ENCODE data around the gene SDK1.

The SDK1 gene

DNA sequence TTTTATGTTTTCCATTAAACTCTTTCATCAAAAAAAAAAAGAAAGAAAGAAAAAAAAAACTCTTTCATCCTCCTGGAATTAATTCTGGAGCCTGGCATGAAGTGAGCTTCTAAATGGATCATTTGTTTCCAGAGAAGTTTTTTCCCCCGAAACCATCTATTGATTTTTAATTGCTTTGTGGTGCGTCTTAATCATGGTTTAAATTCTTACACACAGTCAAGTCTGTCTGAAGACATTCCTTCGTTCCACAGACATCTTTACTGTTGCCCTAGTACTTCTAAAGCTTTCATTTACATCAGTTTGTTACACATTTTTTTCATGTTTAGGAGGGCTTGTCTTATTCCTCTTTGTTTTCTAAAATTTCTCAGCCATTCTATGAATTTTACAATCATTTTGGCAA lies 887.6 kb downstream of the SDK1 start:
- no peak for TF ChIP-seq CTCF (conservative IDR thresholded peaks at IDR 0.05; ENCODE audit: low read depth)
- POLR2A ChIA-PET (ENCODE audit: low non-redundant PET): no interaction called here
- H3K27ac ChIP-seq: peak overlapping the region; percentile 95
- DNase-seq (ENCODE audit: low spot score): no peak
- CTCF ChIA-PET: interaction anchor here (0.7 kb wide), 1 partner anchor 38 kb away, joined by 9 read pairs; no protein-coding TSS in a partner anchor

- TF ChIP-seq CTCF (conservative IDR thresholded peaks at IDR 0.05; ENCODE audit: low read depth): no peak
- ChIA-PET CTCF (interaction anchor here (0.6 to 0.7 kb wide), 2 partner anchors 39 to 152 kb away, joined by 4 to 9 read pairs; no protein-coding TSS in a partner anchor), POLR2A (ENCODE audit: low non-redundant PET) (no interaction called here)
- H3K27ac ChIP-seq: peak overlapping the region; percentile 95
- peak; percentile 96 for DNase-seq (ENCODE audit: low spot score)
Measured at GRCh38 chr7:4189131-4189570, 888.1 kb downstream of the SDK1 start.

DNA sequence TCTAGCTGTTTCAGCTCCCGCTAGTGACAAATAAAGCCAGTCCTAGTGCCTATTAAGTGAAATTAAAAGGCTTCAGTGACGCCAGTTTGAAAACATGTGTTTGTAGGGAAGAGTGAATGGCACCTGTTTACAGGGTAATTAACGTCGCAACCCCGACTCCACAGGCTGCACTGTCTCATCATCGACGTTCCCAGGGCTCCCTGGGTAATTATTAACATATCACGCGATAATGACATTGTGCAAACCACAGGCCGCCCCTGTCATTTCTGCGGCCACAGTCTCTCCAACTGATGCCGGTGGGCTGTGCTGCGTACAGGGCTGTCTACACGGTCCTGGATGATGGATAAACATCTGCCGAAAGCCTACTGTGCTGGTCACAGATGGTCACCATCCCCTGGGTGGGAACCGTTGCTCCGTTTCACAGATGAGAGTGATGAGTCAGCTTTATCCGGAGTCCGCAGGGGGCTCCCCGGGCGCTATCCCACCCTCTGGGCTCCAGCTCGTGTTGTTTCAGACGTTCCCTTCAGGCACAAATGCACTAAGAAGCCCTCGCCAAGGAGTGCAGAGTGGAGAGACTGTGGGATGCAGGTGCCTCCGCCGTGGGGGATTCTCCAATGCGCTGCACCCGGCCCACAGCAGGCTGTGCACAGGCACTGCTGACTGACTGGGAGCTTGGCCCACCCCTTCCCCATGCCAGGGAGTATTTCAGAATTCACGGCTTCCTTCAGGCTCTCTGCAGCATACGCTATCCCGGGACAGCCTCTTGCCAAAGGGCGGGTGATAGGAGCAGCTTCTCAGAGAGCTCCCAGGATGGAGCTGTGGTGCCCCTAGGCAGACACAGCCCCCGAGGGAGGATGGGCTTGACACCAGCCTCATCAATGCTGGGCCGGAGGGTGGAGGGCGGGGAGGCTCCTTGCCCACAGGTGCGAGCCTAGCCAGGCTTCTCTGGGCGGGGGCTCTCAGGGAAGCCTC lies 889.2 kb downstream of the SDK1 start:
- peak overlapping the region; percentile 95 for H3K27ac ChIP-seq
- ChIA-PET POLR2A (ENCODE audit: low non-redundant PET) (no interaction called here), CTCF (interaction anchor here (0.6 kb wide), 1 partner anchor 153 kb away, joined by 4 read pairs; no protein-coding TSS in a partner anchor)
- no peak for DNase-seq (ENCODE audit: low spot score)
- no peak for TF ChIP-seq CTCF (conservative IDR thresholded peaks at IDR 0.05; ENCODE audit: low read depth)

DNA sequence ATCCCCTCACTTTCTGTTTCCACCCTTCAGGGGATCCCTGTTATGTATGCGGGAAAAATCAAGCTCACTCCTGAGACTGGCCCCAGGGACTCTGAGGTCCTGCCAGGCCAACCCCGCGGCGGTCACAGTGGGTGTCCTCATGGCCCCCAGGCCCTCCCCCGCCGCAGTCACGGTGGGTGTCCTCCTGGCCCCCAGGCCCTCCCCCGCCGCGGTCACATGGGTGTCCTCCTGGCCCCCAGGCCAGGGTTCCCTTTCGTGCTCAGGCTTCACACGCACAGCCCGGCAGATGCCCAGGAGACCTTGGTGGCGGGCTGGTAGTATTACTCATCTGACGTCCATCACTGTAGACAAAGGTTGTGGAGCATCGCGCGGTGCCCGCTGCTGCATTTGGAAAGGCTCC lies 890.0 kb downstream of the SDK1 start:
- CTCF ChIA-PET: interaction anchor here (0.7 kb wide), 1 partner anchor 10 kb away, joined by 5 read pairs; no protein-coding TSS in a partner anchor
- POLR2A ChIA-PET (ENCODE audit: low non-redundant PET): no interaction called here
- no peak for TF ChIP-seq CTCF (conservative IDR thresholded peaks at IDR 0.05; ENCODE audit: low read depth)
- peak overlapping the region; percentile 95 for H3K27ac ChIP-seq
- no peak for DNase-seq (ENCODE audit: low spot score)

GRCh38 chr7:4191525-4191924 lies 890.5 kb downstream of the SDK1 start:
- CTCF ChIA-PET: interaction anchor here (0.7 kb wide), 1 partner anchor 10 kb away, joined by 5 read pairs; no protein-coding TSS in a partner anchor
- TF ChIP-seq CTCF (conservative IDR thresholded peaks at IDR 0.05; ENCODE audit: low read depth): no peak
- H3K27ac ChIP-seq: peak overlapping the region; percentile 95
- POLR2A ChIA-PET (ENCODE audit: low non-redundant PET): no interaction called here
- DNase-seq (ENCODE audit: low spot score): no peak

- TF ChIP-seq CTCF (conservative IDR thresholded peaks at IDR 0.05; ENCODE audit: low read depth): no peak
- H3K27ac ChIP-seq: peak overlapping the region; percentile 87
- ChIA-PET CTCF (no interaction called here), POLR2A (ENCODE audit: low non-redundant PET) (no interaction called here)
- DNase-seq (ENCODE audit: low spot score): no peak
Measured at GRCh38 chr7:4195660-4196059, 894.6 kb downstream of the SDK1 start.
